ENCODE measurements around the gene TMA7B. TPM values are rescaled to one million over a fixed set of nuclear protein-coding genes. Genes with fewer than 3 reads are reported as not detected.

The TMA7B gene
- total and polyA plus RNA-seq, 2 experiments from 2014 or later: not detected

DNA sequence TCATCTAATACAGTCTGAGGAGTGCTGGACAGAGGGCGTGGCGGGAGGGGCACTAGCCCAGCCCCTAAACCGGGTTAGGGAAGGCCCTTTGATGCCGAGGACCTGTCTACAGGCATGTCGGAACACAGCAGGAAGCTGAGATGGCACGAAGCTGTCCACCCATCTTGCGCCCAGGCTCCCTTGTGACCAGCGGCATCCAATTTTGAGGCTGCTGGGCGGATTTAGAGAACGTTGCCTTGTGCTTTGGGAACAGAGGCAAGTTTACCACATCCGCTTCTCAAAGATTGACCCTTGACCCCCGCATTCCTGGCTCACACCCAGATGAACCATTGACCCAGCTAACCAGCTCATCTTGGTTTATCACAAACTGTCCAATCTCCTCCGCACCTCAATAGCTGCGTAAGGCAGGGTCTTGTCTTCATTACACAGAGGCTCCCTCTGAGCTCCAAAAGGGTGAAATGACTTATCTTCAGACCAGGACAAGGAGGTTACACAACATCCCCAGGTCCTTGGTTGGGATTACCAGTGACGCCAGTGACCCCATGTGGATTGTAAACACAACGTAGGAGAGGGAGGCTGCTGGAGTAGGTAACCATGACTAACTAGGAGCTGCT is 39.1 kb downstream of the TMA7B start:
- Histone ChIP-seq H3K27me3 (replicated peaks; ENCODE audit: insufficient read depth) (peaks cover 32% of the 10 kb centered on the region), H3K4me1 (ENCODE audit: insufficient read depth) (no peaks in the 10 kb centered on the region), H3K27ac (no peak overlapping the region), H3K9me3 (ENCODE audit: low read depth) (no peaks in the 10 kb centered on the region), H3K9me2 (ENCODE audit: insufficient read depth) (no peaks in the 10 kb centered on the region), H4K20me1 (ENCODE audit: insufficient read depth) (no peaks in the 10 kb centered on the region), H3K79me2 (ENCODE audit: insufficient read depth) (no peaks in the 10 kb centered on the region), H3K4me3 (no peak overlapping the region), H2AFZ (no peak overlapping the region), H3K36me3 (ENCODE audit: low read depth) (no peaks in the 10 kb centered on the region), H3F3A (ENCODE audit: insufficient read depth) (no peaks in the 10 kb centered on the region), H3K9ac (no peak overlapping the region), H3K4me2 (ENCODE audit: unreplicated experiment) (no peak overlapping the region)
- DNase-seq: peak; percentile 32
- in situ Hi-C loops (cut with MboI): no loop called here
- TF ChIP-seq EZH2 (IDR thresholded peaks at IDR 0.05; ENCODE audit: insufficient read depth, poor library complexity, severe bottlenecking) (no peak), EZH2phosphoT487 (IDR thresholded peaks at IDR 0.05; ENCODE audit: insufficient read depth, low read depth) (no peak)
- WGBS, 2 experiments (ENCODE audit: low coverage in 1 of 2, low lambda C conversion rate in 2 of 2, missing lambda C conversion rate in 2 of 2): 71 to 75% methylated on average over 15 to 16 of the region's 16 CpGs

DNA sequence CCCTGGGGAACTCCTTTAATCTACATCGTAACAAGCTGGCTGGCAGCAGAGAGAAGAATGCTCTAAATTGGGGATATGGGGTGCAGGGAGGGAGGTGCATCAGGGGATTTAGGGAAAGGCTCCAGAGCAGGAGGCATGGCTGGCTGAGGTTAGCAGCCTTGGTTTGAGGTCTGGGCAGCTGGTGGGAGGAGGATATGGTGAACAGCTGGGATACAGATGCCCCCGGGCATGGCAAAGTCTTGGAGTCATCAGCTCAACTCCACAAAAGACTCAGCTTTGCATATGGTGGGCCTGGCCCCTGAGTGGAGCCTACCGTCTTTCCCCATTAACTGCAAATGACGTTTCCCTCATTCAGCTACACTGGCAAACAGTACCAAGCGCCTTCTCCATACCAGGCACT is 40.0 kb downstream of the TMA7B start:
- Histone ChIP-seq H3K9me2 (ENCODE audit: insufficient read depth) (no peaks in the 10 kb centered on the region), H3K4me1 (ENCODE audit: insufficient read depth) (no peaks in the 10 kb centered on the region), H3K36me3 (ENCODE audit: low read depth) (no peaks in the 10 kb centered on the region), H3K9me3 (ENCODE audit: low read depth) (no peaks in the 10 kb centered on the region), H3F3A (ENCODE audit: insufficient read depth) (no peaks in the 10 kb centered on the region), H2AFZ (no peak overlapping the region), H3K27ac (no peak overlapping the region), H3K27me3 (replicated peaks; ENCODE audit: insufficient read depth) (peaks cover 30% of the 10 kb centered on the region), H3K4me2 (ENCODE audit: unreplicated experiment) (no peak overlapping the region), H3K9ac (no peak overlapping the region), H4K20me1 (ENCODE audit: insufficient read depth) (no peaks in the 10 kb centered on the region), H3K4me3 (no peak overlapping the region), H3K79me2 (ENCODE audit: insufficient read depth) (no peaks in the 10 kb centered on the region)
- in situ Hi-C loops (cut with MboI): no loop called here
- no peak for DNase-seq
- WGBS, 2 experiments (ENCODE audit: low coverage in 1 of 2, low lambda C conversion rate in 2 of 2, missing lambda C conversion rate in 2 of 2): 62 to 72% methylated on average over 5 of the region's 5 CpGs
- TF ChIP-seq EZH2phosphoT487 (IDR thresholded peaks at IDR 0.05; ENCODE audit: insufficient read depth, low read depth): no peak
- no peak for TF ChIP-seq EZH2 (IDR thresholded peaks at IDR 0.05; ENCODE audit: insufficient read depth, poor library complexity, severe bottlenecking)

DNA sequence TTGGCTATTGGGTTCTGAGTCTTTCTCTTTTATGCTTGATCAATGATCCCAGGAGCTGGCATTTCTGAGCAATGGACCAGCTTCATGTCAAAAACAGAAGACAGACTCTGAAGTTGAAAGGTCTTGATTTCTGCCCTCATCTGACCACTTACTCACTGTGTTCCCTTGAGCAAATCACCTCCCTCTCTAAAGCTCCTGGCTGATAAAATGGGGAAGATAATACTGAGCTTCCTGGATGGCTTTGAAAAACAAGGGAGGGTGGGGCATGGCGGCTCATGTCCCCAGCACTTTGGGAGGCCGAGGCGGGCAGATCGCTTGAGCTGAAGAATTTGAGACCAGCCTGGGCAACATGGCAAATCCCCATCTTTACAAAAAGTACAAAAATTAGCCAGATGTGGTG is 40.9 kb downstream of the TMA7B start:
- no peaks in the 10 kb centered on the region for H4K20me1 ChIP-seq (ENCODE audit: insufficient read depth)
- no peaks in the 10 kb centered on the region for H3K4me1 ChIP-seq (ENCODE audit: insufficient read depth)
- peaks cover 26% of the 10 kb centered on the region; the same call in 1 of the 2 replicates for H3K27me3 ChIP-seq (replicated peaks; ENCODE audit: insufficient read depth)
- H3K4me3 ChIP-seq: no peak overlapping the region
- in situ Hi-C loops (cut with MboI): no loop called here
- TF ChIP-seq EZH2phosphoT487 (IDR thresholded peaks at IDR 0.05; ENCODE audit: insufficient read depth, low read depth): no peak
- no peaks in the 10 kb centered on the region for H3K9me2 ChIP-seq (ENCODE audit: insufficient read depth)
- H3K4me2 ChIP-seq (ENCODE audit: unreplicated experiment): no peak overlapping the region
- H3K79me2 ChIP-seq (ENCODE audit: insufficient read depth): no peaks in the 10 kb centered on the region
- no peaks in the 10 kb centered on the region for H3K9me3 ChIP-seq (ENCODE audit: low read depth)
- WGBS, 2 experiments (ENCODE audit: low coverage in 1 of 2, low lambda C conversion rate in 2 of 2, missing lambda C conversion rate in 2 of 2): 85 to 90% methylated on average over 4 of the region's 4 CpGs
- H3K9ac ChIP-seq: no peak overlapping the region
- no peak for DNase-seq
- H3K27ac ChIP-seq: no peak overlapping the region
- H3F3A ChIP-seq (ENCODE audit: insufficient read depth): no peaks in the 10 kb centered on the region
- H2AFZ ChIP-seq: no peak overlapping the region
- H3K36me3 ChIP-seq (ENCODE audit: low read depth): no peaks in the 10 kb centered on the region

DNA sequence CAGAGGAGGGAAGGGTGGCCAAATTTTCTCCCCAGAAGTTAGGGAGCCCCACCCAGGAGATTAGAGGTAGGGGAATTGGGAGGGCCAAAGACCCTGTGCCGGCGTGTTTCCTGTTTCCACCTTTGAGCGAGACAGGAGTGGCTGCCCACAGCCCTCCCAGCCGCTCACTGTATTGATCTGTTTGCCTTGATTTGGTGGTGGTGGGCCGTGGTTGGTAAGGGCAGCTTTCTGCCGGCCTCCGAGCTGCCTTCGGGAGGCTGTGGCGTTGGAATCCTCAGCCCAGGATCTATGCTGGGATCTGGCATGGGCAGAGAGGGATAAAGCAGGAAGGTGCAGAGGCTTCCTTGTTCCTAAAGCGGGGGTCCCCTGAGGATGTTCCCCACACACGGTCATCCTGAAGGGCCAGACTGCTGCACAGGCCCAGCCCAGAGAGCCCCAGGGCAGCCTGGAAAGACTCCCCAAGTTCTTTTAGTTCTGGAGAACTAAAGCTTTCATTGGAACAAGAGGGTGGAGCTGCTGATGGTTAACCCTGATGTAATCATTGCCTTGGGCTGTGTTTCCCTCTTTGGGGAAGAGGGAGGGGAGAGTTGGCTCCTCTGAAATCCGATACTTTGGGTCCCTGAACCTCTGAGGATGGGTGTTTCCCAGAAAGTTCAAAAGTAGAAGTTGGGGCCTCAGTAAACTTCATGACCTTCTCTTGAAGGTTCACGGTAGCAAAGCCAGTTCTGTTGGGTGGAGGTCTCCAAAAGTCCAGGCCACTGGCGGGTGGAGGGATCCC is 41.8 kb downstream of the TMA7B start:
- no peak overlapping the region for H3K9ac ChIP-seq
- H3K27me3 ChIP-seq (replicated peaks; ENCODE audit: insufficient read depth): peaks cover 18% of the 10 kb centered on the region; the same call in 1 of the 2 replicates
- no peaks in the 10 kb centered on the region for H3K79me2 ChIP-seq (ENCODE audit: insufficient read depth)
- no peak overlapping the region for H2AFZ ChIP-seq
- no peaks in the 10 kb centered on the region for H3F3A ChIP-seq (ENCODE audit: insufficient read depth)
- no peaks in the 10 kb centered on the region for H3K9me3 ChIP-seq (ENCODE audit: low read depth)
- no peaks in the 10 kb centered on the region for H4K20me1 ChIP-seq (ENCODE audit: insufficient read depth)
- 49 to 53% methylated on average over 14 of the region's 14 CpGs for WGBS, 2 experiments (ENCODE audit: low coverage in 1 of 2, low lambda C conversion rate in 2 of 2, missing lambda C conversion rate in 2 of 2)
- no peak for DNase-seq
- no peaks in the 10 kb centered on the region for H3K4me1 ChIP-seq (ENCODE audit: insufficient read depth)
- no peaks in the 10 kb centered on the region for H3K36me3 ChIP-seq (ENCODE audit: low read depth)
- H3K4me2 ChIP-seq (ENCODE audit: unreplicated experiment): no peak overlapping the region
- no peaks in the 10 kb centered on the region for H3K9me2 ChIP-seq (ENCODE audit: insufficient read depth)
- in situ Hi-C loops (cut with MboI): no loop called here
- H3K4me3 ChIP-seq: no peak overlapping the region
- no peak for TF ChIP-seq EZH2phosphoT487 (IDR thresholded peaks at IDR 0.05; ENCODE audit: insufficient read depth, low read depth)
- TF ChIP-seq EZH2 (IDR thresholded peaks at IDR 0.05; ENCODE audit: insufficient read depth, poor library complexity, severe bottlenecking): no peak
- H3K27ac ChIP-seq: no peak overlapping the region
